Measurements from ENCODE around the gene VARS2.

The VARS2 gene

GRCh38 chr6:30884521-30885480 is 29.2 kb upstream of the VARS2 start:
- DNase-seq = peak; percentile 16

- DNase-seq = no peak
Measured at GRCh38 chr6:30885481-30885998, 28.5 kb upstream of the VARS2 start.

- no peak for DNase-seq
Measured at GRCh38 chr6:30885999-30886896, 27.8 kb upstream of the VARS2 start.

GRCh38 chr6:30886897-30887255 is 27.2 kb upstream of the VARS2 start:
- no peak for DNase-seq

DNA sequence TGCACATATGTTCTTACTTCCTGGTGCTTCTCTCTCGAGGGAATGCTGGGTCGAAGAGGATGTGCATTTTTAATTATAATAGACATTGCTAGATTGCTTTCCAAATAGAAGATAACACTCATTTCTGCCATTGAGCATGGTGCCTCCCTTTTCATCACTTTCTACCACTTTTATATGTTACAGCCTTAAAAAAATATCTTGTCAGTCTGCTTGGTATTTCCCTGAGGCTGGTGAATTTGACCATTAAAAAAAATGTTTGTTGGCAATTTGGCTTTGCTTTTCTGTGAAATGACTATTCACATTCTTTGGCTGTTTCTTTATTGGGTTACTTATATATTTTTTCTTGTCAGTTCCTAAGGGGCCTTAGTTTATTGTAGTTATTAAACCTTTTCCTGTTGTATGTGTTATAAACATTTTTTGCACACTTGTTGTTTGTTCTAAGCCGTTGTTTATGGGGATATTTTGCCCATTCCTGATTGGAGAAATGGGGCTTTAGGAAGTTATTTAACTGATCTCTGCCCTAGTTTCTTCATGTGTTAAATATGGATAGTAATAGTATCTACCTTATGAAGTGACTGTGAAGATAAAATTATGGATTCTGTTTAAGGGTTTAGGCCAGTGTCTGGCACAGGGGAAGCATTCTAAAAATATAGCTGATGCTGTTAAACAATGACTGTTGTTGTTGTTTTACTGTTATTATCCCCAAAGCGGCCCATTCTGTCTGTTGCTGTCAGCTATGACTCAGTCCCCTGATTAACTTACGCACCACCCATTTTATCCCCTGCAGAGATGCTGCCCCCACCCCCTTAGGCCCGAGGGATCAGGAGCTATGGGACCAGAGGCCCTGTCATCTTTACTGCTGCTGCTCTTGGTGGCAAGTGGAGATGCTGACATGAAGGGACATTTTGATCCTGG is 25.9 kb upstream of the VARS2 start:
- no peak for DNase-seq

DNA sequence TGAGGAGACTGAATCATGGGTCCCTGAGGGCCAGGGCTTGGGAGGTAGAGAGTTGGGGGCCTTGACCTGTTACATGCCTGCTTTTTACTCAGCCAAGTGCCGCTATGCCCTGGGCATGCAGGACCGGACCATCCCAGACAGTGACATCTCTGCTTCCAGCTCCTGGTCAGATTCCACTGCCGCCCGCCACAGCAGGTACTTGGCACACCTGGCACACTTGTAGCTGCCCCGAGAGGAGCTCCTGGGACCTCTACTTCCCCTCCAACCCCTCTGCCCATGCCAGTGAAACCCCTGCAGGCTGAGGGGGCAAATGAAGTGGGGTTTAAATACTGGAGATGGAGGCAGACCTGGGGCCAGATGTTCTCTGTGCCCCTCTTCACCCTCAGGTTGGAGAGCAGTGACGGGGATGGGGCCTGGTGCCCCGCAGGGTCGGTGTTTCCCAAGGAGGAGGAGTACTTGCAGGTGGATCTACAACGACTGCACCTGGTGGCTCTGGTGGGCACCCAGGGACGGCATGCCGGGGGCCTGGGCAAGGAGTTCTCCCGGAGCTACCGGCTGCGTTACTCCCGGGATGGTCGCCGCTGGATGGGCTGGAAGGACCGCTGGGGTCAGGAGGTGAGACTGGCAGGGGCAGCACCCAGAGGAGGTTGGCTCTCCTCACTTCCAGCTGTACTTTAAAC is 25.1 kb upstream of the VARS2 start:
- DNase-seq = no peak

DNA sequence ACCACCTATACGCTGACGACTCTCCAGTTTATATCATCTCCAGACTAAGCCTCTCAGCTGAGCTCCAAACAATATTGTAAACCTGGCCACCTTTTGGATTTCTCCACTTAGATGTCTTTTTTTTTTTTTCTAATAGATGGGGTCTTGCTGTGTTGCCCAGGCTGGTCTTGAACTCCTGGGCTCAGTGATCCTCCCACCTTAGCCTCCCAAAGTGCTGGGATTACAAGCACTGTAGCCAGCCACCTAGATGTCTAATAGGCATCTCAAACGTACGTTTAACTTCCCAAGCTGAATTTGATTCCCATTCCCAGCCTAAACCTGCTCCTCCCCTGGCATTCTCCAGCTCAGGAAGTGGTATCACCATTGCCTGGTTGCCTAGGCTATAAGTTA is 24.5 kb upstream of the VARS2 start:
- DNase-seq = no peak

- no peak for DNase-seq
Measured at GRCh38 chr6:30889921-30890645, 24.0 kb upstream of the VARS2 start.

DNA sequence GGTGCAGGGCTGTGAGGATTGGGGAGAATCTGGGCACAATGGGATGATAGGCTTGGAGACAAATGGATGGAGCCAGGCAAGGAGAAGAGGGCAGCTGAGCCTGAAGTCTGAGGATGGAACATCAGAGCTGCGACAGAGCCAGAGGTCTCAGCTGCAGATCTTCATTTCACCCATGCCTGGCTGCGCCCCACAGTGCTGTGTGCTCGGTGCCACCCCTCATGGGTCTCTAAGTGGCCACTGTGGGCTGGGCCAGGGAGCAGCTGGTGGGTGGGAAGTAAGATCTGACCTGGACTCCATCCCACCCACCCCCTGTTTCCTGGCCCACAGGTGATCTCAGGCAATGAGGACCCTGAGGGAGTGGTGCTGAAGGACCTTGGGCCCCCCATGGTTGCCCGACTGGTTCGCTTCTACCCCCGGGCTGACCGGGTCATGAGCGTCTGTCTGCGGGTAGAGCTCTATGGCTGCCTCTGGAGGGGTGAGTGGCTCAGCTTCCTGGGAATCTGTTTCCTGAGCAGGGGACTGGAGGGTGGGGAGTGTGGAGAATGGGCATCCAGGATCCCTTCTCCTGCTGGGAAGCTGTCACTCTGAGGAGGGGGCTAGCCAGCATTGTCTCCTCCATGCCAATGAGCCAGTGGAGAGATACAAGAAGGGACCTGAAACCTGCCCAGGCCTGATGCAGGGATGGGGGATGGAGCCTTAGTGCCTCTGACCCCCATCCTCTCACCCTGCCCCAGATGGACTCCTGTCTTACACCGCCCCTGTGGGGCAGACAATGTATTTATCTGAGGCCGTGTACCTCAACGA is 23.2 kb upstream of the VARS2 start:
- no peak for DNase-seq

DNA sequence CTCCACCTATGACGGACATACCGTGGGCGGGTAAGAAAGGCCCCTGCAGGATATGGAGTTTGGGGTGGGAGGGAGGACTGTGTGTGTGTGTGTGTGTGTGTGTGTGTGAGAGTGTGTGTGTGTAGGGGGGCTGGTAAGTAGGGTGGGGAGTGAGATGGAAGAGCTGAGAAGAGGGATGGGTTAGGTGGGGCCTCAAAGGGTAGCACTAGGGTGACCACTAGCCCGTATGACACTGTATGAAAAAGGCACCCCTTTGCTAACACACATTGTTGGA is 22.7 kb upstream of the VARS2 start:
- no peak for DNase-seq

DNA sequence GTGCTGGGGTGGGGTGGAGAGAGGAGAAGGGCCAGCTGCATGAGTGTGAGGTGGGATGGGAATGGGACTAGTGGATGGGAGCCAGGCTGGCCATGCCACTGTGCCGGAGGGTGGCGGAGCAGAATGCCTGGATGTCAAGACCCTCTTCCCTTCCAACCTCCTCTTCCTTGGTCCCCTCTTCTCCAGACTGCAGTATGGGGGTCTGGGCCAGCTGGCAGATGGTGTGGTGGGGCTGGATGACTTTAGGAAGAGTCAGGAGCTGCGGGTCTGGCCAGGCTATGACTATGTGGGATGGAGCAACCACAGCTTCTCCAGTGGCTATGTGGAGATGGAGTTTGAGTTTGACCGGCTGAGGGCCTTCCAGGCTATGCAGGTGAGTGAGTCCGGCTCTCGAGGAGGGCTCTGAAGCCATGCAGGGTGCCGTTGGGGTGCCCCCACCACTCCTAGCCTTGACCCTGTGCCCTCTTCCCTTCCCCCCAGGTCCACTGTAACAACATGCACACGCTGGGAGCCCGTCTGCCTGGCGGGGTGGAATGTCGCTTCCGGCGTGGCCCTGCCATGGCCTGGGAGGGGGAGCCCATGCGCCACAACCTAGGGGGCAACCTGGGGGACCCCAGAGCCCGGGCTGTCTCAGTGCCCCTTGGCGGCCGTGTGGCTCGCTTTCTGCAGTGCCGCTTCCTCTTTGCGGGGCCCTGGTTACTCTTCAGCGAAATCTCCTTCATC is 22.1 kb upstream of the VARS2 start:
- no peak for DNase-seq

DNA sequence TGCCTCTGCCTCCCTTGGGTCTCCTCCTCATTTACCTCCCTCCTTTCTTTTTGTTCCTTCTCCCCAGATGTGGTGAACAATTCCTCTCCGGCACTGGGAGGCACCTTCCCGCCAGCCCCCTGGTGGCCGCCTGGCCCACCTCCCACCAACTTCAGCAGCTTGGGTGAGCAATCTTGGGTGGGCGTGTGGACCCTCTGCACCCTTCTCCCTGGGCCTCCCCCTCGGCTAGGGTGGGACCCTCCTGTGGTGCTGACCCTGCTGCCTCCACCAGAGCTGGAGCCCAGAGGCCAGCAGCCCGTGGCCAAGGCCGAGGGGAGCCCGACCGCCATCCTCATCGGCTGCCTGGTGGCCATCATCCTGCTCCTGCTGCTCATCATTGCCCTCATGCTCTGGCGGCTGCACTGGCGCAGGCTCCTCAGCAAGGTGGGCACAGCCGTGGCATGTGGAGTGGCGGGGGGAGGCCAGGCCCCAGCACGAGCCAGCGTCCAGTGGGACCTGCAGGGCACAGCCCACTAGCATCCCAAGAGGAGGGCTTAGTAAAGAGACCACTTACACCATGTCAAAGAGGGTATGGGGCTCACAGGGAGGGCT is 20.9 kb upstream of the VARS2 start:
- no peak for DNase-seq

DNA sequence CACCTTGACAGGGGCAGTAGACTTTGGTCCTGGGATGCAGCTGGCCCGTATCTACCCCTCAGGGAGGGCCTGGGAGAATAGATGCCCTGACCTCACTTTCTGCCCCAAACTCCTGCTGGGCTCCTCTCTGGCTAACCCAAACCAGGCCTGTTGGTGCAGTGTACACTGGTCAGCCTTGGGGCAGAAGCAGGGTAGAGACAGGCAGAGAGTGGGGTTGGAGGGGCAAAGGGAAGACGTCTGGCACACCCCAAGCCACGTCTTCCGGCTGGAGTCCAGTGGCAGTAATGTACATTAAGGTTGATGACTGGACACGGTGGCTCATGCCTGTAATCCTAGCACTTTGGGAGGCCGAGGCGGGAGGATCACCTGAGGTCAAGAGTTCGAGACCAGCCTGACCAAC is 20.4 kb upstream of the VARS2 start:
- DNase-seq = no peak

GRCh38 chr6:30894381-30894780 is 19.7 kb upstream of the VARS2 start:
- DNase-seq = no peak

DNA sequence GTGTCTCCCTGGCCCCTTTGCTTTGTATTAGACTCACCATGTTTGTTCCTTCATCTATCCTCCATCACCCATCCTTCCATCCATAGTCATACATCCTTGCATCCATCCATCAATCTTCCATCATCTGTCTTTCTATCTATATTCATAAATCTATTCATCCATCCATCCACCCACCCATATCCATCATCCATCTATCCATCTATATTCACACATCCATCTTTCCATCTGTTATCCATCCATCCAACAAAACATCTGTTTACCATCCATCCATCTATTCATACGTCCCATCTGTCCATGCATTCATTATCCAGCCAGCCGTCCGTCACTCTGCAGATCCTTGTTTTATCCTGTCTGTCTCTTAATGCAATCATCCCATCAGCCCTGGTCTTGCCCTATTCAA is 19.1 kb upstream of the VARS2 start:
- DNase-seq = no peak

- no peak for DNase-seq
Measured at GRCh38 chr6:30895343-30895742, 18.7 kb upstream of the VARS2 start.

GRCh38 chr6:30896541-30896940 is 17.5 kb upstream of the VARS2 start:
- no peak for DNase-seq

DNA sequence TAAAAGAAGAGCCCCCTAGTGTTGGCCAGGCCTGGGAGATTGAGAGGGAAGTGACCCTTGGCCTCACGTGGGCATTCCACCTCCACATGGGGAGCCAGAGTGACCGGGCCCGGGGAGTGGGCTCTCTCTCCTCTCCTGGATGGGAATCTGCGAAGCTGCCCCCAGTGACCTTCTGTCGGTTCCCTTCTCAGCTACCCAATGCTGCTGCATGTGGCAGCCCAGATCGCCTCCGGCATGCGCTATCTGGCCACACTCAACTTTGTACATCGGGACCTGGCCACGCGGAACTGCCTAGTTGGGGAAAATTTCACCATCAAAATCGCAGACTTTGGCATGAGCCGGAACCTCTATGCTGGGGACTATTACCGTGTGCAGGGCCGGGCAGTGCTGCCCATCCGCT is 16.2 kb upstream of the VARS2 start:
- DNase-seq = no peak

- no peak for DNase-seq
Measured at GRCh38 chr6:30898750-30899360, 15.2 kb upstream of the VARS2 start.
